Endothelial cell of umbilical vein (primary cell): ENCODE measurements around the gene PAQR7. TPM values are rescaled to one million over a fixed set of nuclear protein-coding genes. Genes with fewer than 3 reads are reported as not detected.

Experiments
- BruUV-seq: library from RNA; stranded (reverse); fragments of 400-500 nt; replicated peaks from 2 replicates; lab custom pipeline; 2021; lab: Mats Ljungman, UMichigan
- CTCF ChIA-PET: fragments of 300-600, 350-600 bp; sonication (Branson Sonifier 250); formaldehyde crosslinking; loops from one replicate; lab custom pipeline; 2021; ENCODE audit warnings: antibody characterized with exemption, inconsistent platforms; lab: Charles Lee
- POLR2A ChIA-PET: fragments of 300-600, 350-600 bp; sonication (Branson Sonifier 250); formaldehyde crosslinking; loops from one replicate; lab custom pipeline; 2021; ENCODE audit warnings: antibody characterized with exemption, inconsistent platforms; lab: Charles Lee
- DNase-seq: peaks from one replicate; pipeline ENCODE4 v3.0.0-alpha.2; 2011; ENCODE audit warnings: low read depth, low spot score
- FAIRE-seq: peaks from 2 replicates; lab custom pipeline; 2011; peaks lifted over from hg19 to GRCh38; lab: Jason Lieb, UNC
- H2AFZ ChIP-seq: 2 replicates; pipeline ENCODE4 v1.6.0; 2012; ENCODE audit warnings: low read depth, low read length, control low read depth, inconsistent platforms
- H3K27ac ChIP-seq: 2 replicates; pipeline ENCODE4 v1.5.1; 2011; ENCODE audit warnings: low read depth, mild to moderate bottlenecking, control low read depth, low read length, moderate library complexity; ENCODE audit not compliant: insufficient read depth
- H3K27me3 ChIP-seq, 2 experiments: 2 replicates each; pipeline versions ENCODE4 v1.6.0 to v1.6.1; 2011; ENCODE audit warnings: low read length in 2 of 2, mixed read lengths in 1 of 2; ENCODE audit not compliant: control insufficient read depth in 2 of 2, insufficient read depth in 2 of 2
- H3K36me3 ChIP-seq, 2 experiments: 2 replicates in 1 of 2; 3 replicates in 1 of 2; pipeline ENCODE4 v1.5.1; 2011; ENCODE audit warnings: low read length in 2 of 2, mild to moderate bottlenecking in 1 of 2, moderate library complexity in 1 of 2; ENCODE audit not compliant: control insufficient read depth in 2 of 2, insufficient read depth in 2 of 2; ENCODE audit errors: extremely low read depth in 1 of 2
- H3K4me1 ChIP-seq: 3 replicates; pipeline ENCODE4 v1.5.1; 2011; ENCODE audit warnings: mild to moderate bottlenecking, low read length; ENCODE audit not compliant: control insufficient read depth, insufficient read depth; ENCODE audit errors: extremely low read depth
- H3K4me2 ChIP-seq: 2 replicates; pipeline ENCODE4 v1.6.1; 2011; ENCODE audit warnings: low read length, control low read depth, mixed read lengths; ENCODE audit not compliant: insufficient read depth
- H3K4me3 ChIP-seq, 3 experiments: fragments of 200-600 bp in 1 of 3; sonication (generic), shearing (Covaris generic) in 1 of 3; replicated peaks in 1 of 3; 2 replicates each; pipeline ENCODE4 v1.5.1; 2011 to 2016; ENCODE audit warnings: control low read depth in 3 of 3, low read length in 3 of 3, mild to moderate bottlenecking in 2 of 3, inconsistent platforms in 1 of 3, low read depth in 1 of 3, moderate library complexity in 1 of 3; ENCODE audit not compliant: insufficient read depth in 1 of 3
- H3K79me2 ChIP-seq: 2 replicates; pipeline ENCODE4 v1.6.0; 2012; ENCODE audit warnings: low read length, inconsistent platforms; ENCODE audit not compliant: control insufficient read depth, insufficient read depth
- H3K9ac ChIP-seq: replicated peaks from 2 replicates; pipeline ENCODE3; 2011; ENCODE audit warnings: low read length, control low read depth; ENCODE audit not compliant: insufficient read depth; ENCODE audit errors: extremely low read depth
- H3K9me1 ChIP-seq: replicated peaks from 3 replicates; pipeline ENCODE4 v1.6.0; 2011; ENCODE audit warnings: mild to moderate bottlenecking, low read length; ENCODE audit not compliant: control insufficient read depth, insufficient read depth; ENCODE audit errors: extremely low read depth
- H3K9me3 ChIP-seq: replicated peaks from 2 replicates; pipeline ENCODE4 v1.5.1; 2012; ENCODE audit warnings: low read length, inconsistent platforms; ENCODE audit not compliant: control insufficient read depth, insufficient read depth
- H4K20me1 ChIP-seq: replicated peaks from 2 replicates; pipeline ENCODE3; 2011; ENCODE audit warnings: mild to moderate bottlenecking, low read length; ENCODE audit not compliant: control insufficient read depth, insufficient read depth; ENCODE audit errors: extremely low read depth
- EZH2 ChIP-seq: IDR thresholded peaks from 2 replicates; pipeline ENCODE4 v1.6.1; 2012; ENCODE audit warnings: borderline replicate concordance, low read depth, mild to moderate bottlenecking, moderate library complexity, low read length, inconsistent platforms; ENCODE audit not compliant: severe bottlenecking
- GATA2 ChIP-seq: IDR thresholded peaks from 2 replicates; pipeline ENCODE4 v1.7.0; 2011; ENCODE audit warnings: low read depth, mild to moderate bottlenecking, moderate library complexity, mixed read lengths, low read length; ENCODE audit not compliant: insufficient read length, insufficient read depth
- JUN ChIP-seq: IDR thresholded peaks from 2 replicates; pipeline ENCODE4 v1.6.1; 2011; ENCODE audit warnings: borderline replicate concordance, low read depth; ENCODE audit not compliant: insufficient read length, insufficient read depth
- MAX ChIP-seq: IDR thresholded peaks from 2 replicates; pipeline ENCODE4 v1.6.1; 2011; ENCODE audit not compliant: insufficient read depth, insufficient read length
- MYC ChIP-seq: IDR thresholded peaks from one replicate; pipeline ENCODE4 v1.6.1; 2011; ENCODE audit warnings: mild to moderate bottlenecking, low read depth, low read length
- POLR2A ChIP-seq: IDR thresholded peaks from 2 replicates; pipeline ENCODE4 v1.6.1; 2012; ENCODE audit warnings: low read depth, mild to moderate bottlenecking, control low read depth, low read length
- POLR2AphosphoS5 ChIP-seq: IDR thresholded peaks from 2 replicates; pipeline ENCODE4 v1.6.1; 2012; ENCODE audit warnings: low read depth, mild to moderate bottlenecking, control low read depth, low read length, moderate library complexity; ENCODE audit not compliant: insufficient read depth
- dilution Hi-C: fragments of 300-500 bp; cut with MboI; formaldehyde crosslinking; loops from one replicate; pipeline ENCODE4 v1.15.0; 2019; ENCODE audit warnings: low sequenced_read_pairs; ENCODE audit not compliant: extremely low pct_ligation_motif_present
- intact Hi-C: fragments of 100-400 bp; cut with micrococcal nuclease; formaldehyde crosslinking; loops from one replicate; pipeline ENCODE4 v1.10.0; 2022
- polyA plus RNA-seq, 4 experiments: library from polyadenylated mRNA; depleted of rRNA in 3 of 4; stranded (reverse) in 3 of 4; unstranded in 1 of 4; fragments of >200 nt; gene quantifications; 2 replicates each; pipeline versions ENCODE4 v1.2.1 to v1.2.3, GENCODE V29; 2011 to 2012; ENCODE audit warnings: missing spikeins in 1 of 4
- total RNA-seq: library from RNA; stranded (reverse); gene quantifications from 2 replicates; pipeline ENCODE4 v1.2.3, GENCODE V29; 2021

Gene PAQR7
- total and polyA plus RNA-seq, 2 donors (not counting 3 experiments of a cell fraction or from before 2014, with no cell fraction given) = 8.4 to 10.8 TPM

GRCh38 chr1:25817840-25818501 lies 57.5 kb downstream of the PAQR7 start:
- H3K4me1 ChIP-seq = peaks cover 14% of the 10 kb centered on the region
- no peaks in the 10 kb centered on the region for H3K9me3 ChIP-seq
- BruUV-seq = no TSS peak
- no peaks in the 10 kb centered on the region for H3K9me1 ChIP-seq
- H3K36me3 ChIP-seq = peaks cover 0 to 29% of the 10 kb centered on the region in 2 experiments
- H3K27ac ChIP-seq = no peak overlapping the region
- H3K4me3 ChIP-seq = no peak overlapping the region
- no peak overlapping the region for H3K9ac ChIP-seq
- intact Hi-C loops = no loop called here
- CTCF ChIA-PET = interaction anchor here (1.1 kb wide), 1 partner anchor 179 kb away, joined by 4 read pairs; the partner anchor contains the start of gene PAFAH2
- no peak for TF ChIP-seq EZH2
- no peak for TF ChIP-seq POLR2AphosphoS5
- TF ChIP-seq GATA2 = no peak
- no peak for TF ChIP-seq POLR2A
- no peak for TF ChIP-seq MAX
- TF ChIP-seq MYC = no peak
- TF ChIP-seq JUN = no peak
- peaks cover 9% of the 10 kb centered on the region for H3K79me2 ChIP-seq
- FAIRE-seq = no peak
- H3K4me2 ChIP-seq = no peak overlapping the region
- no peak for DNase-seq
- H2AFZ ChIP-seq = no peak overlapping the region
- no peaks in the 10 kb centered on the region for H4K20me1 ChIP-seq
- no peaks in the 10 kb centered on the region for H3K27me3 ChIP-seq
- POLR2A ChIA-PET = no interaction called here
- dilution Hi-C loops = no loop called here
